Renal cortical epithelial cell (primary cell): ENCODE measurements around the gene IL6R. TPM values are rescaled to one million over a fixed set of nuclear protein-coding genes. Genes with fewer than 3 reads are reported as not detected.
"Not testable (repeated sequence)": the region's sequence is repeated elsewhere in the genome, so short reads cannot be mapped to it uniquely, and the experiment has no call there.

ENCODE experiments used
- DNase-seq: peaks from one replicate; pipeline ENCODE4 v3.0.0-alpha.2; 2011; ENCODE audit warnings: low read depth
- total RNA-seq: library from RNA; depleted of rRNA; stranded (reverse); fragments of >200 nt; gene quantifications from 2 replicates; pipeline ENCODE4 v1.2.3, GENCODE V29; 2014

The IL6R gene
- total RNA-seq, 1 donor from 2014 or later = 13.9 TPM

- peak; percentile 68 for DNase-seq
Measured at GRCh38 chr1:154479764-154480421, 74.8 kb downstream of the IL6R start.

DNA sequence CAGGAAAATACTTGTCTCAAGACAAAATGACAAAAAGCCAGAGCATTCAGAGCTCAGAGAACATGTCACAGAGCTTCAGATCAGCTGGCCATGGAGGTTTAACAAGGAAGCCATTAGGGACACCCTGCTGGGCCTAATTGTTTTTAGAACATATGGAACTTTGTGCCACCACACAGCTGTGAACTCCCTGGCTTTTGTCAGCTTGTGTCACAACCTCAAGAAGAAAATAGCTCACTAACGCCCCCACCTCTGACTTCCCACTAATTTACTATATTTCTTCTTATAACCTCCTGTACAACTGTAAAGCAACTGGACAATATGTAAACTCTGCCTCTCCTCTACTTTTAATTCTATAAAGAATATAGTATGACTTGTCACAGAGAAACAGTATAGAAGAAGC is 75.9 kb downstream of the IL6R start:
- DNase-seq = no peak

DNA sequence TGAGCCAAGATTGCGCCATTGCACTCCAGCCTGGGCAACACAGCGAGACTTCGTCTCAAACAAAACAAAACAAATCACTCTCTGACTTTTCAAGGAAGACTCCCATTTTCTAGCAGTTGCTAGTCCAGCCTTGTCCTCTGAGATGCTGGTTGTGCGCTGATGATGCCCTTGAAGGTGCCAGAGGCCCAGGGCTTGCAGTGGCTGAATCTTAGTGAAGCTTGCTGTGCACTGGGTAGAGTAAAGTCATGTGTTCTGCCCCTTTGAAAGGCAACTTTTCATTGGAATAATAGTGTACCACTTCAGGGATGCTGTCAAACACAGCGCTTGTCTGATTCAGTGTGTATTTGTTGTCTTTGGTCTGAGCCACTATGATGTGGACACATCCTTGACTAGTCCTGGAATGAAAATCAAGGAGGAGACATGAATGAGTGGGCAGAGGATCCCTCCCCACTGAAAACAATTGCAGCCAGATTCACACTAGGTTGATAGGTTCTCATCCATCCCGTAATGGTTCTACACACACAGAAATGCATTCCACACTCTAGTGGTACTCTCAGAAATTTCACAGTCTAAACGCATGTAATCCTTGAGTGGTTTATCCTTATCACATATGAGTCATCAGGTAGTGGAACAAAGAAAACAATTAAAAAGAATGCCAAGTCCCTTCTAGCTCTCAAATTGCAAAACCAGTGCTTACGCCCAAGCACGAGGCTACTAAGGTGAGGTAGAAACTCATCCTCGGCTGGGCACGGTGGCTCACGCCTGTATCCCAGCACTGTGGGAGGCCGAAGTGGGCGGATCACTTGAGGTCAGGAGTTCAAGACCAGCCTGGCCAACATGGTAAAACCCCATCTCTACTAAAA is 79.0 kb downstream of the IL6R start:
- peak; percentile 97 for DNase-seq

GRCh38 chr1:154485106-154485505 is 80.0 kb downstream of the IL6R start:
- DNase-seq = no peak

DNA sequence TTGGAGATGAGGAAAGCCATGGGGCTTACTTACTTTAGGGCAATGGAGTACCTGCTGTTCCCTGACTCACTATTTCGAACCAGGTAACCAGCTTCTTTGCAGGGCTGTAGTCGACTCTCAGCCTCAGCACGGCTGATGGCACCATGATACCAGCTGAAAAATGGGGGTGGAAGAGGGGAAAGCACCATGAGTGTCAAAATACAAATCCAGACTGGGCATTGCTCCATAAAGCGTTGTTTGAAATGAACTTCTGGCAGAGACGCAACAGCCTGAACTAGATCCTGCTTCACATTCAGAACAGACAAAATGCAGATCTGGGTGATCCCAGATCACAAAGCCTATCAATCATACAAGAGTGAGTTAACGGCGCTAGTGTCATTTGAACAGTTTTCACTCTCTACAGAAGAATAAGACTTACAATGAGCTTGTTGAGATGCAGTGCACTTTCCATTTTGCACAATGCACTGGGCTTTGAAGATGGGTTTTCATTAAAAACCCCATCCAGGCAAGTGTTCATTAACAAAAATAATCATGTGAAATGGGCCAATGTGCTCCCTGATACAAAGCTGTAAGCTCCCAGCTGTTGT is 80.9 kb downstream of the IL6R start:
- no peak for DNase-seq

DNA sequence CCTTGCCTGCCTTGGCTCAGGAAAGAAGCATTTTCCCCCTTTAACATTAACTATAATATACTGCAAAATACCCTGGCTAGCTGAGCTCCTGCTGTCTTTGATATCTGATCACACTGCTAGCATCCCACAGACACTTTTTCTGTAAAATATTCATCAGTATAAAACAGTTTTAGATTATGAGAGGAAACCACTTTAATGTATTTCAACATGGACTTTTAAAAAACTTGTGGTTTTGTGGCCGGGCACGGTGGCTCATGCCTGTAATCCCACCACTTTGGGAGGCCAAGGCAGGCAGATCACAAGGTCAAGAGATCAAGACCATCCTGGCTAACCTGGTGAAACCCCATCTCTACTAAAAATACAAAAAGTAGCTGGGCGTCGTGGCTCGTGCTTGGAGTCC is 81.6 kb downstream of the IL6R start:
- not testable (repeated sequence) for DNase-seq

GRCh38 chr1:154488922-154489321 is 83.8 kb downstream of the IL6R start:
- DNase-seq = no peak

- DNase-seq = no peak
Measured at GRCh38 chr1:154489695-154490274, 84.6 kb downstream of the IL6R start.

DNA sequence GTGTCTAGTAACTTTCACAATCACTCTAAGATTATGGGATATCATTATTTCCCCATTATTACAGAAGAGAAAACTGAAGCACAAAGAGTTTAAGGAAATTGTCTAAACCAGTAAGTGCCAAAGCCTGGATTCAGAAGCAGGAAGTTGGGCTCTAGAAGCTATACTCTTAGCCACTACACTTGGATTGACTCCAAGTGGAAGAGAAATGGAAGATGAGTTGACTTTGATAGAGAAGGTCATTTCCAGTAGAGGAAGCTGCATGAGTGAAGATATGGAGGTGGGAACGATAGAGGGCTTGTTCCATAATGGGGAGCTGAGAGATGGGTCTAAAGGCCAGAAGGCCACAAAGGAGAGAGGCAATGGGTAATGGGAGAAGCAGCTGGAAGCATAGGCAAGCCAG is 85.2 kb downstream of the IL6R start:
- DNase-seq = no peak

DNA sequence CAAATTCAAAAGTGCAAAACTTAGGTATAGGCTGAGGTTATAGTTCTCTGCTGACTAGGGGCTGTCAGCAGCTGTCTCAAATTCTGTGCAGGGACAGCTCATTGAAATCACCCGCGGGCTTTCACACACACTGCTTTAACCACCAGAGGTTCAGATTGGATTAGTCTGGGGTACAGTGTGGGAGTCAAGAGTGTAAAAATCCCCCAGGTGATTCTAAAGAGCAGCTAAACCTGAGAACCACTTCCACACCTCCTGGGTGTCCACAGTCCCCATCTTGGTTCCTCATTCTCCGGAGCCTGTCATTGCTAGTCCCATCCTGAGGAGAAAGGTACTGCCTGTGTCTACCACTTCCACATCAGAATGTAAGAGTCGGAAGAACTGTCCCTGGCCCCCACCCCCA is 87.0 kb downstream of the IL6R start:
- no peak for DNase-seq

DNA sequence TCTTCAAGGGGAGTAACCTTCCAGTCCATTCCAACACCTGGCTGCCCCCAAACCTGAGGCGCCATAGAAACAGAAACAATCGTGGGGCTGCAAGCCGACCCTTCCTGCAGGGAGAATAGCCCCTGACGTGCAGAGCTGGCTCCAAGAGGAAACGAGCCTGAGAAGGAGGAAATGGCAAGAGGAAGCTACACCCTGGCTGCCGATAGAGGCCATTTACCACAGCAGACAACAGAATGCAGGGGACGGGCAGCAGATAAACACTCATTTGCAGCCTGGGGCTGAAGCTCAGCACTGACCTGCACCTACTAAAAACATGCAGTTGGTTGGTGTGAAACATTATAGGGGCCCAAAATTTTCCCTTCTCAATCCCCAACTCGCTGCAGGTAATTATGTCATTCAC is 88.1 kb downstream of the IL6R start:
- no peak for DNase-seq

GRCh38 chr1:154495496-154496273 is 90.5 kb downstream of the IL6R start:
- no peak for DNase-seq

- DNase-seq = no peak
Measured at GRCh38 chr1:154496383-154496782, 91.2 kb downstream of the IL6R start.

GRCh38 chr1:154497026-154497806 is 92.1 kb downstream of the IL6R start:
- peak; percentile 59 for DNase-seq

DNA sequence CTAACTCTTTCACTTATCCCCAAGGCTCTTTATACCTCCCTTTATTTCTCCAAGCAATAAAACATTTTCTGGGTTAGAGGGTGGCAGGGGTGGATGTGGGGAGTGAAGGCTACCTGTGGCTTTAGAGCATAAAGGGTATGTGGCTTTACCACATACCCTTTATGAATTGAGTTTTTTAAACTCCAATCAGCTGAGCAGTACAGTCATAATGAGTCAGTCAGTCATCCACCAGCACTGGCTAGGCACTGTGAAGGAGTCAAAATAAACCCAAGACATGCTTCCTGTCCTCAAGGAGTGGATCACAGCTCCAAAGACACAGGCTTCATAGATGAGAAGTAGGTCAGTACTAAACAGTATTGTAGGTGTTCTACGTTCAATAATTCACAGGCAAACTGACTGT is 94.3 kb downstream of the IL6R start:
- no peak for DNase-seq

GRCh38 chr1:154500533-154500932 is 95.4 kb downstream of the IL6R start:
- DNase-seq = no peak

GRCh38 chr1:154501423-154502065 is 96.4 kb downstream of the IL6R start:
- DNase-seq = no peak

GRCh38 chr1:154502066-154502743 is 97.1 kb downstream of the IL6R start, which contains the start of the genes SHE and TDRD10:
Gene SHE (minus strand): TSS chr1:154502412. CDS start chr1:154502026, 386 bp downstream.
Gene TDRD10 (plus strand): TSS chr1:154502219. CDS start chr1:154506904, 4,685 bp downstream.
- no peak for DNase-seq

DNA sequence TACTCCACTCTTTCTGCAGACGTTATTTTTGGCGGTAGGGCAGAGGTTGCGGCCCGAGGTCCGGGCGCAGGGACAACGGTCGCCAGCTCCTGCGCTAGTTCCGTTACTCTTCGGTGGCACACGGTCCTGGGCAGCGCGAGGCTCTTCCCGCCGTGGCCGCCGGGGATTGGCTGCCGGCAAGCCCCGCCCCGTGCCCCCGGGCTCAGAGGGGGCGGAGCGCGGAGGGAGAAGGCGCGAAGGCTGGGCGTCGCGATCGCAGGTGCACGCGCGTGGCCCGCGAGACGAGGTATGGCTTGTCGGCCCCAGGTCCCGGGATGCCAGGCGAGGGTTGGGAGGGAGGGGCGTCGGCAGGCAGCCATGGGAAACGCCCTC is 97.6 kb downstream of the IL6R start:
- no peak for DNase-seq

GRCh38 chr1:154503898-154504297 is 98.8 kb downstream of the IL6R start:
- no peak for DNase-seq
